GM19099 (cell line): ENCODE results near the gene ADAMTSL1.

ENCODE experiments used
- POLR2A ChIP-seq: IDR thresholded peaks from 3 replicates; pipeline ENCODE4 v1.6.1; 2011; ENCODE audit warnings: low read depth; ENCODE audit not compliant: insufficient read length; ENCODE audit errors: extremely low read depth

ADAMTSL1 gene

DNA sequence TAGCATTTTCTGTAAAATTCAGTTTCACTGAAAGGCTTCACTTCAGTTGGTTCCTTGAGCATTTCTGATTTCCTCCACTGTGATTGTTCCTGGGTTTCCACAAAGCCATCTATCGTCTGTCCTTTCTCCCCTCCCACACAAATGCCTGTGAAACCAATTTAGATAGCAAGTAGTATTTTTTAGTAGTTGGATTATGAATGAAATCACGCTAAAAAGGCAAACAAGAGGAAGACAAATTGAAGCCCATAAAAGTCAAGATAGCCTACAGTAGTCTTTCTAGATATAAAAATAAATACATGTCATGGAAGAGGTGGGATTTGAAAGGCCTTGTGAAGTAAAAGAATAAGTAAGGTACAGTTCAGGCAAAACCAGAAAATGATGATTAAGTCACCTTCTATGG lies 162.8 kb downstream of the ADAMTSL1 start:
- no peak for TF ChIP-seq POLR2A

DNA sequence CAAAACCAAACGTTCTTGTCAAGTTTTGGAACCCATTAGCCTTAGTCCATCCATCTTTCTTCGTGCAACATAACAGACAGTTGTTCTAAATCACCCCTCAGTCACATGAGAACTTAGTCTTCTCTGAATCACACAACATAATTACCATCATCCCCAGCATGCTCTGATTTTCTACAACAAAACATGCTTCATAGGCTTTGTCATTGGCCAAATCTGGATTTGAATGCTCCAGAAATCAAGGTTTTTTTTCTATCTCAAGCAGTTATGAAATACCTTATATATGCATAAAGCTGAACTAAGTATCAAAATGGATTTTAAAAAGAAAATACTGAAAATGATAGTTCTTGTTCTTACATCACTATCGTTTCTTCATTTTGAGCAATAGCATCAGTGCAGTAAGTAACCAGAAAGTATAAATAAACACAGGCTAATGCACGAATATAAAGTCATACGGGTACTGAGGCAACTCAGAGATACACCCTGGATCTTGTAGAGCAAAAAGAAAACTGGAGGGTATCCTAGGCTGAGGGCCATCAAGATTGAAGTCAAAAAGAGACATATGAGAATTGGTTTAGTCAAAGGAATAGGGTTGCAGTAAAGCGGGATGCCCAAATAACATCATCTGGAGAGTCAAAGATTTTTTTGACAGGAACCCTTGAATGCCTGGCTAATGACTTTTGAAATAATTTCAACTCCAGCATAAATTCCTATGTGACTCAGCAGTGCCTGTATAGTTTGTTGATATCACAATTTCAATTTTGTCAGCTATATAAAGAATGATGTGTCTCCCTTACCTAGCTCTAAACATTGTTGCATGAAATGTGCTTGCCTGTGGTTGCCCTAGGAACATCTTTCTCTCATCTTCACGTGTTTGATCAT lies 164.7 kb downstream of the ADAMTSL1 start:
- no peak for TF ChIP-seq POLR2A

DNA sequence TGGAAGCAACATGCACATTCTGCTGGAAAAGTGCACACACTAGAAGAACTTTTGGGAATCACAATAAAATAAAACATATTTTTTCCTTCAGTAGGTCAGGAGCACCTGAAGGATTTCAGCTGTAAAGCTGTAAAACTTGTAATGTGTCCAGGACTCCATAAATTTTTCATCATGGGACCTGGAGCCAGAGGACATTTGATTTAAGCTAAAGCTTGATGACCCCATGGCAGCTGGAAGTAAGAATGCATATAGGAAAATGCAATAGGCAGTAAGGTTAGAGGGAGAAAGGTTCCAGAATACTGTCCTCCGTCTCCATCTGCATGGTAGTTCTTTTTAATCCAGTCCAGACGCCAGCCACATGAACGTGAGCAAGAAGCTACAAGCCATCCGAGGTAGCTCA lies 166.0 kb downstream of the ADAMTSL1 start:
- no peak for TF ChIP-seq POLR2A

DNA sequence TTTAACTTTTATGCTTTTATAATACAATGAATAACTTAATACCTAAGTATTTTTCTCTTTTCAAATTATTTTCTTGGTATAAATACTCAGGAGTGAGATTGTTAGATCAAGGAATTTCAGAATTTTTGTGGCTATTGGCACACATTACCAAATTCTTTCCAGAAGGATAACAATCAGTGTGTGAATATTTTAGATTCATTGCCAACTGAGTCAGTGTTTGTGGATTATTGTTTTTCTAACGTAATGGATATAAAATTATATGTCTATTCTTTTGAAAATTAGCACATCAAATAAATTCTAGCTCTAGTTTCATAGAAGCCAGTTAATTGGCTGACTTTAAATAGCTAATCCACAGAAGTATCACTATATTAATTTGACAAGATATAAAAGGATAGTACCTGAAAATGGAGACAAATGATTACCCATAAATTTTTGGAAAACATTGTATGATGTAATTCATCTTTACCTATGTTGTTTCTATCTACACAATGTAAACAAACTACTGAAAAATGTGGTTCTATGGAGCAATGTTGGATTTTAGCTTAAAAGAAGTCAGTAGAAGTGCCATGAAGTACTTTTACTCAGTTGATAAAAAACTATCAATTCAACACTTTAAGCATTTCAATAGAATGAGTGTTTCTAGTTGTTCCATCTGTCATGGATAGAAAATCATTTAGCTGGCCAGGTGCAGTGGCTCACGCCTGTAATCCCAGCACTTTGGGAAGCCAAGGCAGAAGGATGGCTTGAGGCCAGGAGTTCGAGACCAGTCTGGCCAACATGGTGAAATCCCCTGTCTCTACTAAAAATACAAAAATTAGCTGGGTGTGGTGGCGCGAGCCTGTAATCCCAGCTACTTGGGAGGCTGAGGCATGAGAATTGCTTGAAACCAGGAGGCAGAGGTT lies 185.1 kb downstream of the ADAMTSL1 start:
- TF ChIP-seq POLR2A: no peak

DNA sequence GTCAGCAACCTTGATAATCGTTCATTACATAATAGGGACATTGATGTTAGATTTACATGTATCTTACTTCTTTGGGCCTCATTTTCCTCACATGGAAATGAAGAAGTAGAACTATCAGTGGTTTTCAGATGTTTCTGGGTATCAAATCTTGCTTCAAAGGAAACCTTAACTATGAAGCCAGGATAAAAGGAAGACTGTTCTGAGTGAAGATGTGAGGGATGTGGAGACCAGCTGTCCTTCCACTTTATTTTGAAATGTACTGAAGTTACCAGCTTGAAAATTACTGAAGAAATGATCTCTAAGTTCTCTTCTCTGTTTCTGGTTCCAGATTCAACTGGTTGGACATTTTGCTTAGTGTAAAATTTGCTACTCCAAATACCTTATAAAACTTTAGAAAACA lies 186.0 kb downstream of the ADAMTSL1 start:
- no peak for TF ChIP-seq POLR2A

DNA sequence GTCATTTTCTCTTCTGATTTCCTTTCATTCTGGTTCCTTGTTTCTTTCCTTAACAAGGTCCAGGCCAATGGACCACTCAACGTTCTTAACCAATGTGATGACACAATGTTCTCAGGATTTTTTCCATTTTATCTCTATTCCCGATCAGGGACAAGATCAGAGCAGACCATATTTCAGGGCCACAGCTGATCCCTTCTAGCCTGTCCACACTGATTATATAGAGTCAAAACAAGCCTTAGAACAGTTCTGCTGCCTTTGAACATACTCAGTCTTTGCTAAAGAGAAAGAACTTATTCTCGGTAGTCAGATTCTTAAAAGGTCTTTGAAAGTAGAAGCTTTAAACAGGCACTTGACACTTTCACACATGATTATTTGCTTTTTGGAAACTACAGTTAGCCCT lies 188.4 kb downstream of the ADAMTSL1 start:
- TF ChIP-seq POLR2A: no peak

DNA sequence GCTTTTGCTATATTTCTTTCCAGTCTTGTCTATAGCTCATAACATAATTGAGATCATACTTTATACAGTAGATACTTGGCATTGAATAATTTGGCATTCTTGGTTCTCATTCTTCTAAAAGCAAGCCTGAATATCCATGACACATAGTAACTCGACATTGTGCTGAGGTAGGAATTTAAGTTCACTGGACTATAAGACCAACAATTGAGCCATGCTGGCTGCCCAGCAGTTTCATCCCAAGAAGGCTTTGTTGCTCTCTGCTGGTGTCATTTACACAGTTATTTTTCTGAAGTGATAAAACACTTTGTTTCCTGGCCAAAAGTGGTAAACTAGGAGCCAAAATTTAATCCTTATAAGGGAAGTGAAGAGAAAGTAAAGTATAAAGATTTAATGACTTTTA lies 192.0 kb downstream of the ADAMTSL1 start:
- no peak for TF ChIP-seq POLR2A

DNA sequence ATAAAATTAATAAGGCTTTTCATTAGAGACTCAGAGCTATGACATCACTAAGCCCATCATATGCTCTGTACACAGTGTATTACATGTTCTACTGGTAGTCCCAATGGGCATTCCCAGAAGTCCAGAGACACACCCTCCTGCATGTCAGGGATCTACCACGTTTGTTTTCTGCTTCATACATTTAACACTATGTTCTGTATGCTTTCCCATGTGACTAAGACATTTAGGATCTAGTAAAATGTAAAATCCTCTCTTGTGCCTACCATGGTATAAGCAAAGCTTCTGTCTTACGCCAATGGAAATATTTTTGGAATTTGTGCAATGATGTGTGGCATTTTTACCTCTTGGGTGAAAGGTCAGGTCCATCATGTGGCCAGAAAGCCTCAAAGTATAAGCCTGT lies 192.4 kb downstream of the ADAMTSL1 start:
- TF ChIP-seq POLR2A: no peak

DNA sequence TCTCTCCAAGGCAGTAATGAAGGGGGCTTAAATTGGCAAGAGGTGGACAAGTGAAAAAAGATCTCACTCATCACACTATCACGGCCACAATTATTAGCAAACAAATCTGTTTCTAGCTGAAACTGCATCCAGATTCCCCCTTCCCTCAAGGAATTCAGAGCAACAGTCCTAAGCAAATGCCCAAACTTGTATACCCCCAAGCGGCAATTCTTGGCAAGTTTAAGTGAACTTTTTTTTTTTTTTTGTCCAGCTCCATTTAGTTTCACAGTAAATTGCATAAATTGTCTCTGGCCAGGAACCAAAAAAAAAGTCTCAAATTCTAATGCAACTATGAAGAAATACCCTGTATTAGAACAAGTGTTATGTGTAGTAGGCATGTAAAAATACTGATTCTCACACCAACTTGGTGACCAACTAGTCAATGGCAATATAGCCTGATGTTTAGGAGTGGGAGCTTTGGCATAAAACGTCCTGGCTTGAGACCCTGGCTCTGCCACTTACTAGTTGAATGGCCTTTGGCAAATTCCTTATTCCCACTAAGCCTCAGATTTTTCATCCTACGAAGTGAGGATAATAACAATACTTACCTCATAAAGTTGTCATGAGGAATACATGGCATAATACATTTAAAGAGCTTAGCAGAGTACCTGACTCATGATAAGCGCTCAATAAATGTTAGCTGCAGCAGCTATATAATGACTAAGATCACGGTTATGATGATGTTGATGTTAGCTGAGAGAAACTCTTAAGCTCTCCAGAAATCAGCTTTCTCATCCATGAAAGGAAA lies 193.2 kb downstream of the ADAMTSL1 start:
- no peak for TF ChIP-seq POLR2A

DNA sequence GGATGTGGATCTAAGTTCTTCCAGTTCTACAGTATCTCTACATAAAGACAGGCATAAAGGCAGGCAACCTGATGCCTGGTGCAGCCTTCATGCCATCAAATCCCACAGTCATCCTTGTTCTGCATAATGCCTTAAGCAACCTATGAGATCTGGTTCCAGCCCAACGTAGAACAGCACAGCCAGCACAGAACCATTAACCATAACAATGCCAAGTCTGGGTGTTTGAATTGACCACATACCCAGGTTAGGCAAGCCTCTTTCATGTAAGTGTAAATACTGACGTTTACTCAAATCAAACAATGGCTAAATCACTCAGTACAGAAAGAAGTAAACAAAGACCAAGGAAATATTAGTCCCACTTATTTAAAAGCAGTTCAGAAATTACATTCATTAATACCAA lies 195.0 kb downstream of the ADAMTSL1 start:
- no peak for TF ChIP-seq POLR2A

DNA sequence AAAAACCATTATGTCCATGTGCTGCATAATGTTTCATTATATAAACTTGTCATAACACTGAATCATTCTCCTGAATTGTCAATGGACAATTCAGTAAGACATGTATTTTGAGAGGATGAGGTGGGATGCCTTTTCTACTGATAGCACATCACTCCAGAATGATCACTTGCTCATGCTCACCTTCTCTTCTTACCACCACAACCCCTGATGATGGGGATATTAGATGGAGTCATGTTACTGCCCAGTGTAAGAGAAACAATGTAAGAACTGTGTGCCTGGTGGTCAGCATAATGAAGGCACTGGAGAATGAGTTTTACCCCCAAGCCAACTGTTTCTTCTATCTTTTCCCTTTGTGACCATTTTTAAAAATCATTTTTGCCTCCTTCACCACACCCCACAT lies 198.8 kb downstream of the ADAMTSL1 start:
- TF ChIP-seq POLR2A: no peak

DNA sequence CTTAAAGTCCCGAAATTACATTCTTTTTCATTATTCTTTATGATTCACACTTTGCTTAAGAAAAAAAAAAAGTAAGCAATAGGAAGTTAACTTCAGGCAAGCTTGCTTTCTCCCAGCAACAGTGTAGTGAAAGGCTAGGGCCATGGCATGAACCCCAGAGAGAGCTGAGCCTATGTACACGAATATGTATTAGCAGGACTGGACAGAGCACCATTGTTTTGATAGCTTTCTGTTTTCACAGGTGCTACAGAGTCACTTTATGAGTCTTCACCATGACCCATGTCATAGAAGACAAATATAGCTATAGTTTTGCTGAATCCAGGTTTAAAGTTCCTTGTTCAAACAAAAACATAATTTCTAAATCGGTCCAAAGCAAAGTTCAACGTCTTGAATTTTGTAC lies 199.2 kb downstream of the ADAMTSL1 start:
- no peak for TF ChIP-seq POLR2A

DNA sequence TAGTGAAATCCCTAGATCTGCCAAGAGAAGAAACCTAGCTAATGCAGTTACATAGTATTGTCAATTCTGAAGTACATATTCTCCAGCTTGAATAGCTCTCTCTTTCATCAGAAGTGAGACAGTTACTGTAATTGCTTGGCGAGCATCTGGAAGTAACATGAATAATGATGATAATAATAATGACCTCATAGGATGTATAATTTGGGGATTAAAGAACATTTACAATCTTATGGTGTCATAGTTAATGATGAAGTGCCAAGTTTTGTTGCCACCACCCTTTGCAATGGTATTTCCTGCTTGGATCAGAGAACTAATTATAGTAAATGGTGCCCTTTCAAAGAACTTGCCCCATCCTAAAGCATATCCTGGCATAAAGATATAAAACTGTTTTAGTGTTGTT lies 201.4 kb downstream of the ADAMTSL1 start:
- no peak for TF ChIP-seq POLR2A

DNA sequence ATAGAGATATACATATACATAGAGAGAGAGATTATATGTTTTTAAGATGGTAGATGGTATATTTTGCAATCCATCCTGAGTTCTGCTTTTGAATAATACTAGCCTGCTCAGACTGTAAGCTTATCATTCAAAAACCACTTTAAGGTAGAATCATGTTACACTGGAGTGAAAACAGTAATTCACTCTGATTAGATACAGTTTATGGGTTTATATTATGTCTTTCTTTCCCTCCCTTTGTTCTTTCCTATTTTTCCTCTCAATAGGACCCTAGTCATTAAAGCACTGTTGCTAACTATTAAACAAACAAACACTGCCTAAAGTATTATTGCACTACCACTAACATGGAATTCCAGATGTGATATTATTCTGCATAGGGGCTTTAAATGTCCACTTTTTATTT lies 202.0 kb downstream of the ADAMTSL1 start:
- TF ChIP-seq POLR2A: no peak

DNA sequence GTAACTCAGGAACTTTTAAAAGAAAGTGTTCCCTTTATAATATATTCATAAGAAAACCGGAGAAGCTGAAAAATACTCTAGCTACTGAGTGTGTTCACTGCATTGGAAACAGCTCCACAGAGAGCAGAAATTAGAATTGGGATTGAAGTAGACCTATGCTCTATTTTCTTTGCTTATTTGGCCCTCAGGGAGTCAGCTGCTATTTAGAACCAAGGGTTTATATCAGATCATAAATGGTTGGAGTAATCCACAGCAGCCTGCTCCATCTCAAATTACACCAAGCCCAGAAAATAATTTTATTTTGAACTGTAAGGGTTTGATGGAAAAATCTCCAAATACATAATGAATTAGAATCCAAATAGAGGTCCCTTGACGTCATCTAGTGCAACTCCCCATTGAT lies 202.6 kb downstream of the ADAMTSL1 start:
- no peak for TF ChIP-seq POLR2A
